Measurements from ENCODE around the gene KHDC4. TPM values are rescaled to one million over a fixed set of nuclear protein-coding genes. Genes with fewer than 3 reads are reported as not detected.

The KHDC4 gene
- total RNA-seq, 4 donors from 2014 or later: 28.8 to 139 (median 64.2) TPM

GRCh38 chr1:155892796-155893195, 41.4 kb downstream of the KHDC4 start:
- TF ChIP-seq POLR2A (IDR thresholded peaks at IDR 0.05): no peak
- no peak for TF ChIP-seq CTCF (IDR thresholded peaks at IDR 0.05)
- H3K27me3 ChIP-seq: no peaks in the 10 kb centered on the region
- no peak for DNase-seq
- H3K4me1 ChIP-seq: peaks cover 0 to 8% of the 10 kb centered on the region in 2 donors
- intact Hi-C loops (cut with DNase I; ENCODE audit: low total_unique reads): no loop called here
- peak overlapping the region; percentile 64 to 76 for H3K27ac ChIP-seq
- H3K9me3 ChIP-seq: no peaks in the 10 kb centered on the region
- H3K36me3 ChIP-seq: no peaks in the 10 kb centered on the region
- H3K4me3 ChIP-seq: no peak overlapping the region

GRCh38 chr1:155890251-155890650, 44.0 kb downstream of the KHDC4 start:
- no peak overlapping the region for H3K27ac ChIP-seq
- no peaks in the 10 kb centered on the region for H3K9me3 ChIP-seq
- no peak overlapping the region for H3K4me3 ChIP-seq
- no peaks in the 10 kb centered on the region for H3K27me3 ChIP-seq
- intact Hi-C loops (cut with DNase I; ENCODE audit: low total_unique reads): no loop called here
- H3K4me1 ChIP-seq: peaks cover 0 to 8% of the 10 kb centered on the region in 2 donors
- TF ChIP-seq POLR2A (IDR thresholded peaks at IDR 0.05): no peak
- TF ChIP-seq CTCF (IDR thresholded peaks at IDR 0.05): no peak
- no peak for DNase-seq
- no peaks in the 10 kb centered on the region for H3K36me3 ChIP-seq

GRCh38 chr1:155889566-155889965, 44.6 kb downstream of the KHDC4 start:
- H3K27ac ChIP-seq: no peak overlapping the region
- intact Hi-C loops (cut with DNase I; ENCODE audit: low total_unique reads): no loop called here
- DNase-seq: no peak
- H3K4me1 ChIP-seq: peaks cover 0 to 8% of the 10 kb centered on the region in 2 donors
- H3K9me3 ChIP-seq: no peaks in the 10 kb centered on the region
- no peaks in the 10 kb centered on the region for H3K36me3 ChIP-seq
- no peaks in the 10 kb centered on the region for H3K27me3 ChIP-seq
- H3K4me3 ChIP-seq: no peak overlapping the region
- no peak for TF ChIP-seq CTCF (IDR thresholded peaks at IDR 0.05)
- no peak for TF ChIP-seq POLR2A (IDR thresholded peaks at IDR 0.05)

GRCh38 chr1:155888481-155888880, 45.7 kb downstream of the KHDC4 start:
- H3K27me3 ChIP-seq: no peaks in the 10 kb centered on the region

GRCh38 chr1:155884982-155885381, 49.2 kb downstream of the KHDC4 start:
- no peaks in the 10 kb centered on the region for H3K27me3 ChIP-seq
- H3K9me3 ChIP-seq: no peaks in the 10 kb centered on the region
- DNase-seq: no peak
- H3K27ac ChIP-seq: no peak overlapping the region
- H3K4me1 ChIP-seq: no peaks in the 10 kb centered on the region
- intact Hi-C loops (cut with DNase I; ENCODE audit: low total_unique reads): no loop called here
- no peak overlapping the region for H3K4me3 ChIP-seq
- H3K36me3 ChIP-seq: no peaks in the 10 kb centered on the region
- no peak for TF ChIP-seq CTCF (IDR thresholded peaks at IDR 0.05)
- no peak for TF ChIP-seq POLR2A (IDR thresholded peaks at IDR 0.05)

More at GRCh38 chr1:155888481-155888880, 45.7 kb downstream of the KHDC4 start:
- TF ChIP-seq CTCF (IDR thresholded peaks at IDR 0.05) (no peak), POLR2A (IDR thresholded peaks at IDR 0.05) (no peak)
- Histone ChIP-seq H3K27ac (no peak overlapping the region), H3K4me1 (peaks cover 0 to 7% of the 10 kb centered on the region in 2 donors), H3K9me3 (no peaks in the 10 kb centered on the region), H3K4me3 (no peak overlapping the region), H3K36me3 (no peaks in the 10 kb centered on the region)
- no peak for DNase-seq
- intact Hi-C loops (cut with DNase I; ENCODE audit: low total_unique reads): no loop called here

Measured in uterus (tissue), 4 donors.